Measurements from ENCODE around the gene ESPNL. TPM values are rescaled to one million over a fixed set of nuclear protein-coding genes. Genes with fewer than 3 reads are reported as not detected.
"Not testable (repeated sequence)": the region's sequence is repeated elsewhere in the genome, so short reads cannot be mapped to it uniquely, and the experiment has no call there.

Gene ESPNL
- total RNA-seq, 1 donor from 2014 or later: 1.6 TPM

DNA sequence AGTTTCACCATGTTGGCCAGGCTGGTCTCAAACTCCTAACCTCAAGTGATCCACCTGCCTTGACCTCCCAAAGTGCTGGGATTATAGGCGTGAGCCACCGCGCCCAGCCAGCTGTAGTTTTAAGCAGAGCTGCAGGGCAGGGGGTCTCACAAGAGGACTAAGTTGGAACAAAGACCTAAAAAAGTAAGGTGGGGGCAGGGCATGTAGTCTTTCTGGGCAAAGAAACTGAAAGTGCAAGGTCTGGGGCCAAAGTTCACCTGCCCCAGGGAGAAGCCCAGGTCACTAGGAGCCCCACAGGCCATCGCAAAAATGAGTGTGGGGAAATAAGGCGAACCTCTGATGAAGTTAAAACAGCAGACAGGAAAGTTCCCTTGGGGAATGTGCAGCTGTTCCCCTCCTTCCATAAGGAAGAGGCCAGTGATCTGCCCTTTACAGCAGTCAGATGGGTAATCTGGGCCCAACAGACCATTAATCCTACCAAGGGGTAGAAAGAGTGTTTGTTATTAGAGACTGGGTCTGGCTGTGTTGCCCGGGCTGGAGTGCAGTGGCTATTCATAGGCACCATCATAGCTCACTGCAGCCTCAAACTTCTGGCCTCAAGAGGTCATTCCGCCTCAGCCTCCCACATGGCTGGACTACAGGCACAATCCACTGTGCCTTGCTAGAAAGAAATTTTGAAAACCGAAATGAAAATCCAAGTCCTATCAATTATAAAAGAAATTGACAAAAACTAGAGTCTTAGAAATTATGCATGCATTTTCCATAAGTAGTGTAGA lies 36.5 kb upstream of the ESPNL start:
- Histone ChIP-seq H3K27ac (ENCODE audit: low read depth, low read length) (no peak overlapping the region), H3K27me3 (ENCODE audit: control insufficient read depth in 3 of 3, insufficient read depth in 3 of 3, low read length in 3 of 3) (no peaks in the 10 kb centered on the region), H3K9me3 (ENCODE audit: control insufficient read depth in 3 of 3, low read length in 3 of 3) (no peaks in the 10 kb centered on the region), H3K4me1 (ENCODE audit: control insufficient read depth in 3 of 3, insufficient read depth in 3 of 3, low read length in 3 of 3) (peaks cover 15 to 21% (median 18%) of the 10 kb centered on the region in 3 donors), H3K4me3 (ENCODE audit: low read length in 3 of 3) (no peak overlapping the region), H3K9ac (ENCODE audit: low read depth in 1 of 3, low read length in 3 of 3) (no peak overlapping the region), H3K36me3 (ENCODE audit: control insufficient read depth in 3 of 3, insufficient read depth in 3 of 3, low read length in 3 of 3) (peaks cover 0 to 16% (median 10%) of the 10 kb centered on the region in 3 donors)

DNA sequence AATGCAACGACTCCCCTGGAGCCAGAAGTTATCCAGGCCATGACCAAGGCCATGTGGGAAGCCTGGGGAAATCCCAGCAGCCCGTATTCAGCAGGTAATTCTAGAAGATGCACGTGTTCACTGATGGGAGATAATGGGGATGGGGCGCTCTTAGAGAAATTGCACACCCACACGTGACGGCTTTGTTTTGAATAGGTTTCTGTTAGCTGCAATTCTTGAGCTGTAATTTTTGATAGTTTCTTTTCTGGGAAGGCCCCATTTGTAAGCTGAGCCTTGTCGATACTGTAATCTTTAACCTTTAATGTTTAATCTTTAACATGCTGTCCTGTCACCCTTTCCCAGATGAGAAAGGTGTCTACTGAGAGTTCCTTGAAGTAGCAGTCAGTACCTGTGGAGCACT lies 35.8 kb upstream of the ESPNL start:
- Histone ChIP-seq H3K27ac (ENCODE audit: low read depth, low read length) (no peak overlapping the region), H3K4me3 (ENCODE audit: low read length in 3 of 3) (no peak overlapping the region), H3K9me3 (ENCODE audit: control insufficient read depth in 3 of 3, low read length in 3 of 3) (no peaks in the 10 kb centered on the region), H3K4me1 (ENCODE audit: control insufficient read depth in 3 of 3, insufficient read depth in 3 of 3, low read length in 3 of 3) (peaks cover 15 to 19% (median 17%) of the 10 kb centered on the region in 3 donors), H3K36me3 (ENCODE audit: control insufficient read depth in 3 of 3, insufficient read depth in 3 of 3, low read length in 3 of 3) (peaks cover 3 to 20% (median 12%) of the 10 kb centered on the region in 3 donors), H3K9ac (ENCODE audit: low read depth in 1 of 3, low read length in 3 of 3) (no peak overlapping the region), H3K27me3 (ENCODE audit: control insufficient read depth in 3 of 3, insufficient read depth in 3 of 3, low read length in 3 of 3) (no peaks in the 10 kb centered on the region)

DNA sequence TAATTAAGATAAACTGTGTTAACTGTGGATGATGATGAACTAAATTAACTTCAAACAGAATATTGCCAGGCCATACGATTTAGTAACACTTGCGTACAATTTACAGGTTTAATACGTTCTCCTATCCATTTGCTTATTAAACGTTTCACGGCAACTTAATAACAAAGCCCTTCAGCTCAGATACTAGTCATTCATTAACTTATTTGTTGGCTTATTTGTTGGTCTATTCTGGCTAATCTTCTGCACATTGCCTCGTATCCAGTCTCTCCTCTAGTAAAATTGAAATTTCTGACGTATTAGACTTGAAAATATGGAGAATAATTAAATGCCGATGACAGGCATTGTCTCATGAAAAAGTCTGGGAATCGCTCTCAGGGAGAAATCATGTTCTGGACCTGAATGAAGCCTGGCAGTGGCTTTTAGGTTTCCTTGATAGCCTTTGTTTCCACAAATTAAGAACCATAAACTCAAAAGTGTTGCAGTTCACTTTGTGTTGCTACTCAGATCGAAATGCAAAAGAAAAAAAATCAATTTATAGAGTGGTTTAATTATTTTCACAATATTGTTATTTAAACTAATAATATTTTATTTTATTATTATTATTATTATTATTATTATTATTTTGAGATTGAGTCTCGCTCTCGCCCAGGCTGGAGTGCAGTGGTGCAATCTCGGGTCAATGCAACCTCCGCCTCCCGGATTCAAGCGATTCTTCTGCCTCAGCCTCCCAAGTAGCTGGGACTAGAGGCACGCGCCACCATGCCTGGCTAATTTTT lies 34.9 kb upstream of the ESPNL start:
- no peak overlapping the region for H3K27ac ChIP-seq (ENCODE audit: low read depth, low read length)
- peaks cover 7 to 25% (median 16%) of the 10 kb centered on the region in 3 donors for H3K36me3 ChIP-seq (ENCODE audit: control insufficient read depth in 3 of 3, insufficient read depth in 3 of 3, low read length in 3 of 3)
- no peaks in the 10 kb centered on the region for H3K27me3 ChIP-seq (ENCODE audit: control insufficient read depth in 3 of 3, insufficient read depth in 3 of 3, low read length in 3 of 3)
- H3K4me3 ChIP-seq (ENCODE audit: low read length in 3 of 3): no peak overlapping the region
- H3K9me3 ChIP-seq (ENCODE audit: control insufficient read depth in 3 of 3, low read length in 3 of 3): no peaks in the 10 kb centered on the region
- peaks cover 9 to 10% (median 10%) of the 10 kb centered on the region in 3 donors for H3K4me1 ChIP-seq (ENCODE audit: control insufficient read depth in 3 of 3, insufficient read depth in 3 of 3, low read length in 3 of 3)
- H3K9ac ChIP-seq (ENCODE audit: low read depth in 1 of 3, low read length in 3 of 3): no peak overlapping the region

DNA sequence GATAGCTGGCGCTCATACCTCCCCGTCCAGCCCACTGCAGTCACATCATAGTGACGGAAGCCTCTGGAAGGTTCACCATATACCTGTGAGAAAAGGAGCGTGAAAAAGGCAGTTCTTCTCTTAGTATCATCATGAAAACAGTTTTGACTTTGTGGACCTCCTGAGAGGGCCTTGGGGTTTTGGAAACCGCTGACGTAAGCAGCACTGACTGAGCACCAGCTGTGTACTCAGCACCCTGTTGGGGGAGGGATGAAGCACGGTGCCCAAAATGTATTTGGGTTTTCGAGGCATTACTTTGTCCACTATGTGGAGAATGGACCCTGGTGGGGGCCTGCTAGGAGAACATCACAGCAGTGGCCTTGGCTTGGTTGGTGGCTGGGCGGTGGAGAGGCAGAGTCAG lies 33.9 kb upstream of the ESPNL start:
- Histone ChIP-seq H3K27ac (ENCODE audit: low read depth, low read length) (no peak overlapping the region), H3K4me3 (ENCODE audit: low read length in 3 of 3) (no peak overlapping the region), H3K4me1 (ENCODE audit: control insufficient read depth in 3 of 3, insufficient read depth in 3 of 3, low read length in 3 of 3) (peaks cover 7 to 9% (median 7%) of the 10 kb centered on the region in 3 donors), H3K36me3 (ENCODE audit: control insufficient read depth in 3 of 3, insufficient read depth in 3 of 3, low read length in 3 of 3) (peaks cover 7 to 25% (median 16%) of the 10 kb centered on the region in 3 donors), H3K9me3 (ENCODE audit: control insufficient read depth in 3 of 3, low read length in 3 of 3) (no peaks in the 10 kb centered on the region), H3K27me3 (ENCODE audit: control insufficient read depth in 3 of 3, insufficient read depth in 3 of 3, low read length in 3 of 3) (no peaks in the 10 kb centered on the region), H3K9ac (ENCODE audit: low read depth in 1 of 3, low read length in 3 of 3) (no peak overlapping the region)

DNA sequence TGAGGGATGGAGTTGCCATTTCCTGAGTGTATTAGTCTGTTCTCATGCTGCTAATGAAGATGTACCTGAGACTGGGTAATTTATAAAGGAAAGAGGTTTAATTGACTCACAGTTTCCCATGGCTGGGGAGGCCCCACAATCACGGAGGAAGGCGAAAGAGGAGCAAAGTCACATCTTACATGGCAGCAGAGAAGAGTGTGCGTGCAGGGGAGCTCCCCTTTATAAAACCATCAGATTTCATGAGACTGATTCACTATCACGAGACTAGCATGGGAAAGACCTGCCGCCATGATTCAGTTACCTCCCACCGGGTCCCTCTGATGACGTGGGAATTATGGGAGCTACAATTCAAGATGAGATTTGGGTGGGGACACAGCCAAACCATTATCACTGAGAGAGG lies 33.4 kb upstream of the ESPNL start:
- not testable (repeated sequence) for H3K4me1 ChIP-seq (ENCODE audit: control insufficient read depth in 3 of 3, insufficient read depth in 3 of 3, low read length in 3 of 3); H3K27me3 ChIP-seq (ENCODE audit: control insufficient read depth in 3 of 3, insufficient read depth in 3 of 3, low read length in 3 of 3); H3K9me3 ChIP-seq (ENCODE audit: control insufficient read depth in 3 of 3, low read length in 3 of 3); H3K27ac ChIP-seq (ENCODE audit: low read depth, low read length); H3K4me3 ChIP-seq (ENCODE audit: low read length in 3 of 3); H3K9ac ChIP-seq (ENCODE audit: low read depth in 1 of 3, low read length in 3 of 3)
- H3K36me3 ChIP-seq (ENCODE audit: control insufficient read depth in 3 of 3, insufficient read depth in 3 of 3, low read length in 3 of 3): peaks cover 7 to 25% (median 16%) of the 10 kb centered on the region in 3 donors

DNA sequence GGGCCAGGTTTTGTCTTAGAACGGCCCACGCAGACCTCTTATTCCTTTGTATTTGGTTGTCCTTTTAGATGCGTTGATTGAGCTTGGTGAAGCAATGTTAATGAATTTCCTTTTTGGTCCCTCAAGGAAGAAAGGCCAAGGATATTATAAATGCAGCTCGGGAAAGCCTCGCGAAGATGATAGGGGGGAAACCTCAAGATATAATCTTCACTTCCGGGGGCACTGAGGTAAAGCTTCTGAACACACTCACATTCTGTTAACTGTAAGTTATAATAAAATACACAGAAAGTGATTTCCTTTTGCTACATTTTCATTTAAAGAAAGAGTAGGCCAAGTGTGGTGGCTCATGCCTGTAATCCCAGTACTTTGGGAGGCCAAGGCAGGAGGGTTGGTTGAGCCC lies 32.2 kb upstream of the ESPNL start:
- no peaks in the 10 kb centered on the region for H3K9me3 ChIP-seq (ENCODE audit: control insufficient read depth in 3 of 3, low read length in 3 of 3)
- no peaks in the 10 kb centered on the region for H3K27me3 ChIP-seq (ENCODE audit: control insufficient read depth in 3 of 3, insufficient read depth in 3 of 3, low read length in 3 of 3)
- H3K4me1 ChIP-seq (ENCODE audit: control insufficient read depth in 3 of 3, insufficient read depth in 3 of 3, low read length in 3 of 3): no peaks in the 10 kb centered on the region
- no peak overlapping the region for H3K9ac ChIP-seq (ENCODE audit: low read depth in 1 of 3, low read length in 3 of 3)
- no peak overlapping the region for H3K27ac ChIP-seq (ENCODE audit: low read depth, low read length)
- H3K36me3 ChIP-seq (ENCODE audit: control insufficient read depth in 3 of 3, insufficient read depth in 3 of 3, low read length in 3 of 3): peaks cover 7 to 25% (median 16%) of the 10 kb centered on the region in 3 donors
- no peak overlapping the region for H3K4me3 ChIP-seq (ENCODE audit: low read length in 3 of 3)

DNA sequence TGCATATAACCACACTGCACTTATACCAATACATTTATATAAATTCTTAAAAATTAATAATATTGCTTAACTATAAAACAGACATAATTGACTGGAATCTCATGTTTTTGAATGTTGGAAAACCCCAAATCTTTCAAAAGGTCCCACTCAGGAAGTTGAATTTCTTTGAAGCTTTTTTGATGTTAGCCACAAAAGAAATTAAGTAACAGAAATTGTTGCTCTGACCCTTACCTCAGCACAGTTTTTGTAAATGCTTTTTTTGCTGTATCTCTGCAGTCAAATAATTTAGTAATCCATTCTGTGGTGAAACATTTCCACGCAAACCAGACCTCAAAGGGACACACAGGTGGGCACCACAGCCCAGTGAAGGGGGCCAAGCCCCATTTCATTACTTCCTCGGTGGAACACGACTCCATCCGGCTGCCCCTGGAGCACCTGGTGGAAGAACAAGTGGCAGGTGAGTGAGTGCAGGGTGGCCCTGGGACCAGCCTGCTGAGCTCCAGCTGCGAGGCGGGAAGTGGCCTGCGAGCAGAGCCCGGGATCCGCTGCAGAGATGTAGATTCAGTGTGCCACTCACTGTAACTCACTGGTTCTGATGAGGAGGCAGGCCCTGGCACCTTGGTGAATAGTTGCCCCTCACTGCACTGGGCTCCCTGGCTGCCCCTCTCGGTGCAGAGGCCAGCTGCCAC lies 31.0 kb upstream of the ESPNL start:
- no peaks in the 10 kb centered on the region for H3K9me3 ChIP-seq (ENCODE audit: control insufficient read depth in 3 of 3, low read length in 3 of 3)
- no peak overlapping the region for H3K27ac ChIP-seq (ENCODE audit: low read depth, low read length)
- H3K4me3 ChIP-seq (ENCODE audit: low read length in 3 of 3): no peak overlapping the region
- H3K36me3 ChIP-seq (ENCODE audit: control insufficient read depth in 3 of 3, insufficient read depth in 3 of 3, low read length in 3 of 3): peaks cover 7 to 25% (median 16%) of the 10 kb centered on the region in 3 donors
- no peaks in the 10 kb centered on the region for H3K27me3 ChIP-seq (ENCODE audit: control insufficient read depth in 3 of 3, insufficient read depth in 3 of 3, low read length in 3 of 3)
- no peak overlapping the region for H3K9ac ChIP-seq (ENCODE audit: low read depth in 1 of 3, low read length in 3 of 3)
- H3K4me1 ChIP-seq (ENCODE audit: control insufficient read depth in 3 of 3, insufficient read depth in 3 of 3, low read length in 3 of 3): no peaks in the 10 kb centered on the region

DNA sequence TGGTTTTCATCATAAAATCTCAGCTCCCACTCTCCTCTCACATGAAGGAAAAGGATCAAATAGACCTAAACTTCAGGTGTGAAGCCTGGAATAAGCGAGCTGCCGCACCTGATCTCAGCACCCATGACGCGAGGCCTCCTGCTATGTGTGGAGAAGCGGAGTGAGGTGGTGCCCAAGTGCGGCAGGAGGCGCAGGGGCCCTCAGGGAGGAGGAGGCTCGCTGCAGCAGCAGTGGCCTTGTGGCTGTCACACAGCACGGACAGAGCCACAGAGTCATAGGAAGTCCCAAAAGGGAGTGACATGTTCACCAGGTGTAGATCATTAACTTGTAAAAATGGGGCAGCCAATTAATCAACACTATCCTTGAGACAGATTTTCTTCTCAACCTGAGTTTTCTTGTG lies 30.3 kb upstream of the ESPNL start:
- Histone ChIP-seq H3K4me1 (ENCODE audit: control insufficient read depth in 3 of 3, insufficient read depth in 3 of 3, low read length in 3 of 3) (no peaks in the 10 kb centered on the region), H3K4me3 (ENCODE audit: low read length in 3 of 3) (no peak overlapping the region), H3K27ac (ENCODE audit: low read depth, low read length) (no peak overlapping the region), H3K9ac (ENCODE audit: low read depth in 1 of 3, low read length in 3 of 3) (no peak overlapping the region), H3K27me3 (ENCODE audit: control insufficient read depth in 3 of 3, insufficient read depth in 3 of 3, low read length in 3 of 3) (no peaks in the 10 kb centered on the region), H3K9me3 (ENCODE audit: control insufficient read depth in 3 of 3, low read length in 3 of 3) (no peaks in the 10 kb centered on the region), H3K36me3 (ENCODE audit: control insufficient read depth in 3 of 3, insufficient read depth in 3 of 3, low read length in 3 of 3) (peaks cover 7 to 21% (median 16%) of the 10 kb centered on the region in 3 donors)

DNA sequence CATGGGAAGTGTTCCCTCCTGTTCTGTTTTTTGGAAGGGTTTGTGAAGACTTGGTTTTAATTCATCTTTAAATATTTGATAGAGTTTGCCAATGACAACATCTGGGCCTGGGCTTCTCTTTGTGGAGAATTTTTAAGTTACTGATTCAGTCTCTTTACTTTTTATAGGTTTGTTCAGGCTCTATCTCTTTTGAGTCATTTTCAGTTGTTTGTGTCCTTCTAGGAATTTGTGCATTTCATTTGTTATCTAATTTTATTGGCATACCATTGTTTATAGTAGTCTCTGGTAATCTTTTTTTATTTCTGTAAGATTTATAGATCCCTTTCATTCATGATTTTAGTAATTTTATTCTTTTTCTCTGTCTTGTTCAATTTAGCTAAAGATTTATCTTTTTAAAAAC lies 24.7 kb upstream of the ESPNL start:
- no peaks in the 10 kb centered on the region for H3K27me3 ChIP-seq (ENCODE audit: control insufficient read depth in 3 of 3, insufficient read depth in 3 of 3, low read length in 3 of 3)
- H3K9ac ChIP-seq (ENCODE audit: low read depth in 1 of 3, low read length in 3 of 3): no peak overlapping the region
- H3K36me3 ChIP-seq (ENCODE audit: control insufficient read depth in 3 of 3, insufficient read depth in 3 of 3, low read length in 3 of 3): no peaks in the 10 kb centered on the region
- no peaks in the 10 kb centered on the region for H3K9me3 ChIP-seq (ENCODE audit: control insufficient read depth in 3 of 3, low read length in 3 of 3)
- H3K27ac ChIP-seq (ENCODE audit: low read depth, low read length): no peak overlapping the region
- no peak overlapping the region for H3K4me3 ChIP-seq (ENCODE audit: low read length in 3 of 3)
- no peaks in the 10 kb centered on the region for H3K4me1 ChIP-seq (ENCODE audit: control insufficient read depth in 3 of 3, insufficient read depth in 3 of 3, low read length in 3 of 3)

DNA sequence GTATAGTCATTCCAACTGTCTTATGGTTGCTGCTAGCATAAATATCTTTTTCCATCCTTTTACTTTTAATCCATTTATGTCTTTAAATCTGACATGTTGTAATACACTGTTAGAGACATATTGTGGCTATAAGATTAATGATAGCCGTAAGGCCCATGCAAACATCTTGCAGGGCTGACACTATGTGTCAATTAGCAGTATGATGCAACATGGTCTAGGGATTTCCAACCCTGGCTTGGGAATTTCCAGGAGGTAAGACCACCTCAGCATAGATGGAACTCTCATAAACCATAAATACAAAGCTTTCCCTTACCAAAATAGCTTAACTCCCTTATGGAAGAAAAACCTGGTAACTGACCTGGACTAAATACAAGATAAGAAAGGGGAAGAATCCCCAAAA lies 22.8 kb upstream of the ESPNL start:
- Histone ChIP-seq H3K4me1 (ENCODE audit: control insufficient read depth in 3 of 3, insufficient read depth in 3 of 3, low read length in 3 of 3) (no peaks in the 10 kb centered on the region), H3K27ac (ENCODE audit: low read depth, low read length) (no peak overlapping the region), H3K27me3 (ENCODE audit: control insufficient read depth in 3 of 3, insufficient read depth in 3 of 3, low read length in 3 of 3) (no peaks in the 10 kb centered on the region), H3K4me3 (ENCODE audit: low read length in 3 of 3) (no peak overlapping the region), H3K36me3 (ENCODE audit: control insufficient read depth in 3 of 3, insufficient read depth in 3 of 3, low read length in 3 of 3) (peaks cover 9 to 11% (median 10%) of the 10 kb centered on the region in 3 donors), H3K9ac (ENCODE audit: low read depth in 1 of 3, low read length in 3 of 3) (no peak overlapping the region), H3K9me3 (ENCODE audit: control insufficient read depth in 3 of 3, low read length in 3 of 3) (no peaks in the 10 kb centered on the region)

All from skeletal muscle tissue (tissue), 4 donors.